HepG2 (cell line): ENCODE measurements around the gene CAPG. TPM values are rescaled to one million over a fixed set of nuclear protein-coding genes. Genes with fewer than 3 reads are reported as not detected.

ENCODE experiments used
- ATAC-seq: fragments of 200-7000 bp; cut with Tn5 transposase; 3 replicates; pipeline ENCODE4 v1.9.1; 2020; ENCODE audit warnings: mild to moderate bottlenecking, moderate library complexity
- BruUV-seq: library from RNA; stranded (reverse); fragments of 400-500 nt; replicated peaks from 2 replicates; lab custom pipeline; 2021; lab: Mats Ljungman, UMichigan
- CTCF ChIA-PET: fragments of 300-600 bp; formaldehyde crosslinking; extraction: SDS; loops from one replicate; lab custom pipeline; 2021; ENCODE audit warnings: low total read pairs, inconsistent platforms, low intra/inter-chr PET ratio; lab: Yijun Ruan, JAX
- POLR2A ChIA-PET: fragments of 350-600 bp; sonication (Branson Sonifier 250); formaldehyde crosslinking; loops from one replicate; lab custom pipeline; 2020; ENCODE audit warnings: antibody characterized with exemption, inconsistent platforms; lab: Yijun Ruan, JAX
- DNase-seq: peaks from one replicate; pipeline ENCODE4 v3.0.0-alpha.2; 2015; ENCODE audit warnings: low spot score
- FAIRE-seq: peaks from 3 replicates; lab custom pipeline; 2011; peaks lifted over from hg19 to GRCh38; lab: Jason Lieb, UNC
- H2AFZ ChIP-seq: one replicate; pipeline ENCODE4 v1.6.1; 2011; ENCODE audit warnings: low read length, inconsistent platforms
- H3K27ac ChIP-seq: fragments of 300-600 bp; 3 replicates; pipeline ENCODE4 v1.8.0; 2011; ENCODE audit warnings: mixed run types, mild to moderate bottlenecking, mixed read lengths, low read length, inconsistent platforms; ENCODE audit not compliant: insufficient read depth; ENCODE audit errors: extremely low read length
- H3K27me3 ChIP-seq, 2 experiments: fragments of 200-600 bp in 1 of 2; 2 replicates in 1 of 2; 3 replicates in 1 of 2; pipeline versions ENCODE4 v1.6.0 to v1.8.0; 2011; ENCODE audit warnings: low read length in 2 of 2, mild to moderate bottlenecking in 2 of 2, moderate library complexity in 2 of 2, inconsistent platforms in 1 of 2; ENCODE audit not compliant: insufficient read depth in 2 of 2, control insufficient read depth in 1 of 2
- H3K36me3 ChIP-seq, 2 experiments: fragments of 200-600 bp in 1 of 2; replicated peaks in 1 of 2; 2 replicates in 1 of 2; 3 replicates in 1 of 2; pipeline versions ENCODE4 v1.5.1 to v1.8.0; 2011; ENCODE audit warnings: low read length in 2 of 2, inconsistent platforms in 1 of 2; ENCODE audit not compliant: insufficient read depth in 2 of 2, control insufficient read depth in 1 of 2
- H3K4me1 ChIP-seq: 2 replicates; pipeline ENCODE4 v1.5.1; 2012; ENCODE audit warnings: low read length, inconsistent platforms; ENCODE audit not compliant: insufficient read depth
- H3K4me2 ChIP-seq: 2 replicates; pipeline ENCODE4 v1.6.0; 2011; ENCODE audit warnings: low read depth, low read length, inconsistent platforms
- H3K4me3 ChIP-seq, 3 experiments: fragments of 200-600 bp in 1 of 3; sonication (generic), shearing (Covaris generic) in 1 of 3; replicated peaks in 1 of 3; 2 replicates each; pipeline ENCODE4 v1.5.1; 2011 to 2016; ENCODE audit warnings: low read length in 3 of 3, inconsistent platforms in 2 of 3, low read depth in 2 of 3, mild to moderate bottlenecking in 2 of 3, control low read depth in 1 of 3, mixed read lengths in 1 of 3; ENCODE audit not compliant: insufficient read depth in 1 of 3
- H3K79me2 ChIP-seq: one replicate; pipeline ENCODE4 v1.6.1; 2011; ENCODE audit warnings: low read length, inconsistent platforms; ENCODE audit not compliant: insufficient read depth
- H3K9ac ChIP-seq: 2 replicates; pipeline ENCODE4 v1.6.0; 2011; ENCODE audit warnings: mild to moderate bottlenecking, low read depth, low read length, inconsistent platforms; ENCODE audit not compliant: insufficient read depth
- H3K9me3 ChIP-seq: 2 replicates; pipeline ENCODE4 v1.5.1; 2012; ENCODE audit warnings: mild to moderate bottlenecking, low read length
- H4K20me1 ChIP-seq: 2 replicates; pipeline ENCODE4 v1.6.0; 2011; ENCODE audit warnings: inconsistent platforms, mild to moderate bottlenecking, low read length, moderate library complexity; ENCODE audit not compliant: insufficient read depth
- CCAR2 ChIP-seq: fragments of 200-400 bp; formaldehyde crosslinking; optimal IDR thresholded peaks from 2 replicates; pipeline ENCODE3; 2018; ENCODE audit warnings: low read depth, mild to moderate bottlenecking, low read length, moderate library complexity
- MAFF ChIP-seq: IDR thresholded peaks from 2 replicates; pipeline ENCODE4 v1.6.1; 2011; ENCODE audit warnings: low read depth, low read length, improper control_type of control experiment
- MAFK ChIP-seq, 2 experiments: IDR thresholded peaks in 1 of 2; conservative IDR thresholded peaks in 1 of 2; 2 replicates each; pipeline ENCODE4 v1.6.1; 2011; ENCODE audit warnings: improper control_type of control experiment in 2 of 2, low read length in 2 of 2
- ZNF235 ChIP-seq: sonication (generic); formaldehyde crosslinking; IDR thresholded peaks from 2 replicates; pipeline ENCODE4 v1.8.1; 2023; ENCODE audit warnings: mild to moderate bottlenecking, missing genetic modification reagents, borderline replicate concordance
- ZNF614 ChIP-seq: IDR thresholded peaks from 2 replicates; pipeline ENCODE4 v1.6.1; 2018; ENCODE audit warnings: missing biosample characterization, missing genetic modification reagents, inconsistent platforms, borderline replicate concordance
- ZNF747 ChIP-seq: sonication (generic); formaldehyde crosslinking; IDR thresholded peaks from 2 replicates; pipeline ENCODE4 v1.8.1; 2023; ENCODE audit warnings: missing genetic modification reagents, mild to moderate bottlenecking, borderline replicate concordance
- WGBS: methylation state at CpG from one replicate; pipeline ENCODE4 v1.1.6; 2017; ENCODE audit warnings: low lambda C conversion rate; 5-methylcytosine and 5-hydroxymethylcytosine counted together
- in situ Hi-C: cut with HindIII; loops from 2 replicates; pipeline ENCODE4 v1.10.0; 2017; ENCODE audit warnings: low pct_unique_long_range_greater_than_20kb; ENCODE audit not compliant: extremely low pct_ligation_motif_present
- intact Hi-C: fragments of 100-400 bp; cut with micrococcal nuclease; formaldehyde crosslinking; loops from one replicate; pipeline ENCODE4 v1.10.0; 2022; ENCODE audit not compliant: unreplicated experiment
- polyA plus RNA-seq, 8 experiments: library from polyadenylated mRNA; depleted of rRNA in 3 of 8; stranded (reverse) in 7 of 8; unstranded in 1 of 8; fragments of >200 nt; fragmentation: Illumina TruSeq in 4 of 8; extraction: Trizol in 4 of 8; gene quantifications; 2 replicates each; pipeline versions ENCODE4 v1.2.1 to v1.2.3, GENCODE V29; 2011 to 2016; ENCODE audit warnings: low read depth in 4 of 8, missing spikeins in 1 of 8, mixed read lengths in 1 of 8; ENCODE audit not compliant: insufficient read depth in 1 of 8
- total RNA-seq, 5 experiments: library from RNA; depleted of rRNA; stranded (reverse); fragments of >200 nt; fragmentation: Illumina TruSeq; extraction: Trizol; gene quantifications; 2 replicates each; pipeline ENCODE4 v1.2.3, GENCODE V29; 2016; ENCODE audit warnings: low read depth in 1 of 5

Gene CAPG
- total and polyA plus RNA-seq, 2 of the 13 experiments (the other 11 are each of a cell fraction or from before 2014, with no cell fraction given): 12.7 to 18.2 TPM

DNA sequence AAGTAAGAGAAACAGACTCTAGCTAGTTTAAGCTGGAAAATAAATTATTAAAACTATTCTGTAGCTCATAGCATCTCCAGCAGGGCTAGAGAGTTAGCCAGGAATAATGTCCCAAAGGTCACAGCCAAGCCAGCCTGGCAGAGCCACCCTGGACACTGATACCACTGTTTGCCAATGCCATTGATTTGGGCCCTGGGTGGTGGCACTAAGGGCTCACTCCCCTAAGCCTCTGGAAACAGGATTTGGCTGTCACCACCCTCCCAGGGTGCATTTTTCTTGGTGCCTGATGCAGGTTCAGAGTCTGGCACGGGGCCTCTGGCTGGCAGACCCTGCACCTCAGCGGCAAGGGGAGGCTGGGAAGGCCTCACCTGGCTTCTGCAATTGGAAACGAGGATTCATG, 15.4 kb upstream of the CAPG start:
- POLR2A ChIA-PET: interaction anchor here (3.6 kb wide), 1 partner anchor 113 kb away, joined by 10 read pairs; the partner anchor contains the start of gene MAT2A
- TF ChIP-seq ZNF614 (CRISPR knock-in tag) (no peak), ZNF235 (CRISPR knock-in tag) (no peak), CCAR2 (no peak)
- TF ChIP-seq, all 625 proteins: peak for 0
- 33% methylated on average over 3 of the region's 3 CpGs for WGBS
- CTCF ChIA-PET: no interaction called here
- BruUV-seq: no TSS peak
- no peak for ATAC-seq
- FAIRE-seq: no peak
- H3K36me3 ChIP-seq: no peaks in the 10 kb centered on the region
- no peak overlapping the region for H3K4me3 ChIP-seq
- H3K27ac ChIP-seq: no peak overlapping the region
- no peak overlapping the region for H3K4me2 ChIP-seq
- H3K9me3 ChIP-seq: no peaks in the 10 kb centered on the region
- intact Hi-C loops (no loop called here), in situ Hi-C loops (no loop called here)
- no peak overlapping the region for H3K9ac ChIP-seq
- no peaks in the 10 kb centered on the region for H3K79me2 ChIP-seq
- DNase-seq: no peak
- no peaks in the 10 kb centered on the region for H4K20me1 ChIP-seq
- peaks cover 55% of the 10 kb centered on the region for H3K4me1 ChIP-seq
- peaks cover 3 to 29% of the 10 kb centered on the region in 2 experiments; a peak in 4 of 5 replicates for H3K27me3 ChIP-seq
- H2AFZ ChIP-seq: no peak overlapping the region

DNA sequence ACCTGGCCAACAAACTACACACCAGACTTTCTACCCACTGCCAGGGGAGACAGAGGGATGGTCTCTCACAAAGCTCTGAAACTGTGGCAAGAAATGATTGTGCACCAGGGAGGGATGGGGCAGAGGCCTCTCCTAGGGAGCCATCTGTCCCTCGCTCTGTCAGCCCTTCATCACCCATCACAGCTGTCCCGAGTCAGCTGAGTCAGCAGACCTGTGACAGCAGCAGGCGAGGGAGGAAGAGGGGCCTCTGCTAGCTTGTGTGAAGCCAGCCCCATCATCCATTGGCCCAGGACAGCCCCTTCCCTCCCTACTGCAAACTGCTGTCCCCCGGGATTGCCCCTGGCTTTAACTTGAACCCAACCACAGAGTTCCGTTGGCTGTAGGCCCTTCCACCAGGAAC, 13.4 kb upstream of the CAPG start:
- Histone ChIP-seq H3K4me2 (no peak overlapping the region), H3K4me3 (no peak overlapping the region), H3K79me2 (no peaks in the 10 kb centered on the region), H3K9me3 (no peaks in the 10 kb centered on the region), H3K27me3 (peaks cover 0 to 11% of the 10 kb centered on the region in 2 experiments; a peak in 2 of 5 replicates), H3K27ac (no peak overlapping the region), H3K4me1 (peaks cover 55% of the 10 kb centered on the region), H3K9ac (no peak overlapping the region), H4K20me1 (no peaks in the 10 kb centered on the region), H2AFZ (no peak overlapping the region), H3K36me3 (no peaks in the 10 kb centered on the region)
- BruUV-seq: no TSS peak
- ChIA-PET CTCF (no interaction called here), POLR2A (interaction anchor here (3.6 to 5.6 kb wide), 2 partner anchors 115 to 125 kb away, joined by 10 to 219 read pairs; partner anchors contain the start of gene MAT2A)
- peak; percentile 87 for TF ChIP-seq MAFF
- peak; percentile 88 to 90 for TF ChIP-seq MAFK (conservative IDR thresholded peaks at IDR 0.05 in 1 of 2, IDR thresholded peaks at IDR 0.05 in 1 of 2; ENCODE audit: low read length in 2 of 2)
- no peak for TF ChIP-seq ZNF747 (CRISPR knock-in tag)
- no peak for DNase-seq
- in situ Hi-C loops (loop anchor here (5.0 kb wide), 2 partner anchors 44 to 129 kb away; no protein-coding TSS in a partner anchor), intact Hi-C loops (loop anchor here (5.0 kb wide), 2 partner anchors 174 to 189 kb away; partner anchors contain the start of genes C2orf68 and RNF181)
- no peak for FAIRE-seq
- no peak for ATAC-seq
- WGBS: 44% methylated on average over 5 of the region's 5 CpGs
